MM.1S (cell line): ENCODE results near the gene TDP2.
"Not testable (repeated sequence)": the region's sequence is repeated elsewhere in the genome, so short reads cannot be mapped to it uniquely, and the experiment has no call there.

Experiments
- EZH2 ChIP-seq: fragments of 300-600 bp; sonication (generic); optimal IDR thresholded peaks from 2 replicates; pipeline ENCODE3; 2017; ENCODE audit warnings: low read depth, mild to moderate bottlenecking, antibody characterized with exemption, low read length, mixed read lengths
- EZH2phosphoT487 ChIP-seq: fragments of 300-600 bp; sonication (generic); IDR thresholded peaks from 2 replicates; pipeline ENCODE4 v1.6.1; 2018; ENCODE audit warnings: antibody characterized with exemption, low read length
- TF ChIP-seq, protein P1 (sequence below): fragments of 300-600 bp; sonication (generic); IDR thresholded peaks from 2 replicates; pipeline ENCODE4 v1.5.1; 2016; ENCODE audit warnings: antibody characterized with exemption, low read length, mixed read lengths

DNA sequence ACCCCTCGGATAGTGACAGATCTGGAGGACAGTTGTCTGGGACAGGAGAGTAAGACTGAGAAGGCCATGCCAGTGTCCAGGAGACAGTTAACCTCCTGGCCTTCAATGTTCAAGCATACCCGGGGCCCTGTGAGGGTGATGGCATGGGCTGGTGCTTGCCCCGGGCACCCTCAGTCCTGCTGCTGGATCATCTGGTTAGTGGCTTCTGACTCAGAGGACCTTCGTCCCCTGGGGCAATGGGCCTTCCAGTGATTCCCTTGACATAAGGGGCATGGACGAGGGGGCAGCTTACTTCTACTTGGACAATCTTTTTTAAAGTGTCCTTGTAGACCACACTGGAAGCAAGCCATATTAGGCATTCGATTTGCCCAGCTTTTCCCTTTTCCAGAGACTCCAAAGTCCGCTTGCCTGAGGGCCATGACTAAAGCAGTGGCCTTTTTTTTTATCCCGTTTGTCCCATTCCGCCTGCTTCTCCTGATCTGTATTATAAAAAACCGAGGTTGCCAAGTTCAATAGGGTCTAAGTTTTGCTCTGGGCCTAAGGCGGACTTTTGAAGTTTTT is 12.2 kb upstream of the TDP2 start:
- TF ChIP-seq, protein P1, sequence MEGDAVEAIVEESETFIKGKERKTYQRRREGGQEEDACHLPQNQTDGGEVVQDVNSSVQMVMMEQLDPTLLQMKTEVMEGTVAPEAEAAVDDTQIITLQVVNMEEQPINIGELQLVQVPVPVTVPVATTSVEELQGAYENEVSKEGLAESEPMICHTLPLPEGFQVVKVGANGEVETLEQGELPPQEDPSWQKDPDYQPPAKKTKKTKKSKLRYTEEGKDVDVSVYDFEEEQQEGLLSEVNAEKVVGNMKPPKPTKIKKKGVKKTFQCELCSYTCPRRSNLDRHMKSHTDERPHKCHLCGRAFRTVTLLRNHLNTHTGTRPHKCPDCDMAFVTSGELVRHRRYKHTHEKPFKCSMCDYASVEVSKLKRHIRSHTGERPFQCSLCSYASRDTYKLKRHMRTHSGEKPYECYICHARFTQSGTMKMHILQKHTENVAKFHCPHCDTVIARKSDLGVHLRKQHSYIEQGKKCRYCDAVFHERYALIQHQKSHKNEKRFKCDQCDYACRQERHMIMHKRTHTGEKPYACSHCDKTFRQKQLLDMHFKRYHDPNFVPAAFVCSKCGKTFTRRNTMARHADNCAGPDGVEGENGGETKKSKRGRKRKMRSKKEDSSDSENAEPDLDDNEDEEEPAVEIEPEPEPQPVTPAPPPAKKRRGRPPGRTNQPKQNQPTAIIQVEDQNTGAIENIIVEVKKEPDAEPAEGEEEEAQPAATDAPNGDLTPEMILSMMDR: not testable (repeated sequence)
- not testable (repeated sequence) for TF ChIP-seq EZH2, EZH2phosphoT487
